Measurements from ENCODE around the gene PHEX.

DNA sequence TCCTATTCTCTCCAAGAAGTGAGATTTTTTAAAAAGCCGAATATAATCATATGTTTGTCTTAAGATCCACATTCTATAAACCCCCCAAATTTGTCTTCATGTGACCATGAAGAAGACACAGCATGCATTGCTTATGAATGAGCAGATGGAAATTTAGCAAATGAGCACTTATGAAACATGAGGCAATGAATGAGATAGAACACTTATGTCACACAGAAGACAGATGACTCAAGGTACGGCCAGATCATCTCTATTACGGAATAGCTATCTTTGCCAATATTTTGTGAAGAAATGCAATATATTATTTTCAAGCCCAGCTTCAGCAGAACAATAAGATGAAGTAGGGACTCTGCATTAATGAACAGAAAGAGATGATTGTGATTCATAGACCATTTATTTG lies 21.4 kb downstream of the PHEX start:
- no peak for TF ChIP-seq OSR1 (CRISPR knock-in tag; IDR thresholded peaks at IDR 0.05)
- TF ChIP-seq ZNF565 (CRISPR knock-in tag; conservative IDR thresholded peaks at IDR 0.05; ENCODE audit: low read depth), result no peak
- no peak for TF ChIP-seq ZFP30 (CRISPR knock-in tag; IDR thresholded peaks at IDR 0.05)
- TF ChIP-seq ZNF70 (CRISPR knock-in tag; IDR thresholded peaks at IDR 0.05), result no peak
